IMR-90 (cell line): Measurements from ENCODE around the gene KCNJ6. TPM values are rescaled to one million over a fixed set of nuclear protein-coding genes. Genes with fewer than 3 reads are reported as not detected.
"Not testable (repeated sequence)": the region's sequence is repeated elsewhere in the genome, so short reads cannot be mapped to it uniquely, and the experiment has no call there.

Source experiments
- ATAC-seq: fragments of 200-7000 bp; cut with Tn5 transposase; 2 replicates; pipeline ENCODE4 v1.9.1; 2020; ENCODE audit warnings: low read depth, mild to moderate bottlenecking, moderate library complexity
- BruUV-seq: library from RNA; stranded (reverse); fragments of 400-500 nt; replicated peaks from 2 replicates; lab custom pipeline; 2021; lab: Mats Ljungman, UMichigan
- CTCF ChIA-PET: fragments of 300-600 bp; formaldehyde crosslinking; extraction: SDS; loops from one replicate; lab custom pipeline; 2021; ENCODE audit warnings: antibody characterized with exemption; lab: Yijun Ruan, JAX
- POLR2A ChIA-PET: fragments of 300-600 bp; sonication (Branson Sonifier 250); formaldehyde crosslinking; loops from one replicate; lab custom pipeline; 2022; ENCODE audit warnings: antibody characterized with exemption; ENCODE audit not compliant: unreplicated experiment; lab: Charles Lee
- DNase-seq: peaks from one replicate; pipeline ENCODE4 v3.0.0; 2013
- H2AFZ ChIP-seq: replicated peaks from 2 replicates; pipeline ENCODE3; 2013; ENCODE audit warnings: low read length, mild to moderate bottlenecking; ENCODE audit not compliant: poor library complexity
- H2AK5ac ChIP-seq: 2 replicates; pipeline ENCODE4 v1.6.1; 2013; ENCODE audit warnings: low read depth, low read length, inconsistent platforms
- H2AK9ac ChIP-seq: replicated peaks from 2 replicates; pipeline ENCODE3; 2013; ENCODE audit warnings: mild to moderate bottlenecking, low read depth, low read length, moderate library complexity; ENCODE audit not compliant: poor library complexity
- H2BK120ac ChIP-seq: 2 replicates; pipeline ENCODE4 v1.6.1; 2013; ENCODE audit warnings: low read depth, low read length, inconsistent platforms
- H2BK15ac ChIP-seq: 3 replicates; pipeline ENCODE4 v1.6.1; 2013; ENCODE audit warnings: low read depth, low read length, inconsistent platforms
- H2BK20ac ChIP-seq: 2 replicates; pipeline ENCODE4 v1.6.1; 2013; ENCODE audit warnings: low read depth, mild to moderate bottlenecking, inconsistent platforms, low read length, moderate library complexity
- H2BK5ac ChIP-seq: 2 replicates; pipeline ENCODE4 v1.6.1; 2013; ENCODE audit warnings: mild to moderate bottlenecking, low read depth, low read length, inconsistent platforms; ENCODE audit not compliant: poor library complexity, severe bottlenecking
- H3K14ac ChIP-seq: replicated peaks from 2 replicates; pipeline ENCODE4 v1.6.1; 2013; ENCODE audit warnings: low read depth, low read length, inconsistent platforms
- H3K18ac ChIP-seq: 2 replicates; pipeline ENCODE4 v1.6.1; 2013; ENCODE audit warnings: low read depth, low read length, control low read depth
- H3K23ac ChIP-seq: 2 replicates; pipeline ENCODE4 v1.6.1; 2013; ENCODE audit warnings: low read depth, low read length, inconsistent platforms
- H3K27ac ChIP-seq: 2 replicates; pipeline ENCODE4 v1.5.1; 2013; ENCODE audit warnings: mild to moderate bottlenecking, control low read depth, low read length; ENCODE audit not compliant: insufficient read depth
- H3K27me3 ChIP-seq: 2 replicates; pipeline ENCODE4 v1.6.1; 2013; ENCODE audit warnings: low read length; ENCODE audit not compliant: control insufficient read depth, insufficient read depth
- H3K36me3 ChIP-seq: 2 replicates; pipeline ENCODE4 v1.6.1; 2013; ENCODE audit warnings: low read length, mixed read lengths; ENCODE audit not compliant: control insufficient read depth, insufficient read depth
- H3K4ac ChIP-seq: 2 replicates; pipeline ENCODE4 v1.6.1; 2013; ENCODE audit warnings: low read depth, low read length, inconsistent platforms
- H3K4me1 ChIP-seq: 2 replicates; pipeline ENCODE4 v1.6.1; 2013; ENCODE audit warnings: low read length, mixed read lengths; ENCODE audit not compliant: control insufficient read depth, insufficient read depth
- H3K4me2 ChIP-seq: 2 replicates; pipeline ENCODE4 v1.6.1; 2013; ENCODE audit warnings: low read depth, mild to moderate bottlenecking, control low read depth, low read length, moderate library complexity
- H3K4me3 ChIP-seq: 2 replicates; pipeline ENCODE4 v1.5.1; 2013; ENCODE audit warnings: low read depth, mild to moderate bottlenecking, control low read depth, low read length, moderate library complexity; ENCODE audit not compliant: insufficient read depth
- H3K56ac ChIP-seq: 2 replicates; pipeline ENCODE4 v1.6.1; 2013; ENCODE audit warnings: low read length, inconsistent platforms; ENCODE audit not compliant: insufficient read depth; ENCODE audit errors: extremely low read depth
- H3K79me1 ChIP-seq, 2 experiments: 2 replicates each; pipeline ENCODE4 v1.6.1; 2013; ENCODE audit warnings: low read length in 2 of 2, inconsistent platforms in 1 of 2, low read depth in 1 of 2
- H3K9ac ChIP-seq: 2 replicates; pipeline ENCODE4 v1.6.1; 2013; ENCODE audit warnings: low read depth, low read length, control low read depth
- H3K9me1 ChIP-seq: 2 replicates; pipeline ENCODE4 v1.6.1; 2013; ENCODE audit warnings: low read length, inconsistent platforms; ENCODE audit not compliant: insufficient read depth
- H3K9me3 ChIP-seq: 2 replicates; pipeline ENCODE4 v1.6.1; 2013; ENCODE audit warnings: low read length; ENCODE audit not compliant: control insufficient read depth, insufficient read depth
- H4K20me1 ChIP-seq: 2 replicates; pipeline ENCODE4 v1.6.1; 2013; ENCODE audit warnings: low read length, inconsistent platforms; ENCODE audit not compliant: insufficient read depth
- H4K5ac ChIP-seq: 2 replicates; pipeline ENCODE4 v1.6.1; 2013; ENCODE audit warnings: mild to moderate bottlenecking, low read depth, low read length, control low read depth
- H4K8ac ChIP-seq, 2 experiments: 2 replicates each; pipeline ENCODE4 v1.6.1; 2013; ENCODE audit warnings: low read depth in 2 of 2, low read length in 2 of 2, control low read depth in 1 of 2, inconsistent platforms in 1 of 2
- H4K91ac ChIP-seq: 2 replicates; pipeline ENCODE4 v1.6.1; 2013; ENCODE audit warnings: low read depth, low read length, inconsistent platforms; ENCODE audit not compliant: insufficient read depth
- WGBS, 2 experiments: methylation state at CpG; one replicate each; pipeline versions ENCODE4 v1.1.5 to v1.1.7; 2013; ENCODE audit warnings: missing lambda C conversion rate in 2 of 2; ENCODE audit not compliant: insufficient read length in 1 of 2; ENCODE audit errors: extremely low coverage in 2 of 2; 5-methylcytosine and 5-hydroxymethylcytosine counted together
- dilution Hi-C: fragments of 300-500 bp; cut with HindIII; formaldehyde crosslinking; loops from one replicate; pipeline ENCODE4 v1.14.3; 2018; ENCODE audit warnings: low sequenced_read_pairs; ENCODE audit not compliant: unreplicated experiment
- in situ Hi-C: fragments of 300-500 bp; cut with MboI; formaldehyde crosslinking; loops from 3 replicates; pipeline ENCODE4 v1.14.3; 2019; ENCODE audit warnings: low sequenced_read_pairs, inconsistent platforms, mixed read lengths
- intact Hi-C: fragments of 100-400 bp; cut with micrococcal nuclease; formaldehyde crosslinking; loops from 2 replicates; pipeline ENCODE4 v1.10.0; 2022
- polyA plus RNA-seq, 3 experiments: library from polyadenylated mRNA; depleted of rRNA; stranded (reverse); fragments of >200 nt; gene quantifications; 2 replicates each; pipeline ENCODE4 v1.2.3, GENCODE V29; 2012; ENCODE audit warnings: low replicate concordance in 1 of 3
- total RNA-seq: library from RNA; depleted of rRNA; stranded (reverse); fragments of >200 nt; gene quantifications from 2 replicates; pipeline ENCODE4 v1.2.3, GENCODE V29; 2012

The KCNJ6 gene
- total and polyA plus RNA-seq, 2 of the 4 experiments (the other 2 are of a cell fraction): under 0.01 to 0.02 TPM

DNA sequence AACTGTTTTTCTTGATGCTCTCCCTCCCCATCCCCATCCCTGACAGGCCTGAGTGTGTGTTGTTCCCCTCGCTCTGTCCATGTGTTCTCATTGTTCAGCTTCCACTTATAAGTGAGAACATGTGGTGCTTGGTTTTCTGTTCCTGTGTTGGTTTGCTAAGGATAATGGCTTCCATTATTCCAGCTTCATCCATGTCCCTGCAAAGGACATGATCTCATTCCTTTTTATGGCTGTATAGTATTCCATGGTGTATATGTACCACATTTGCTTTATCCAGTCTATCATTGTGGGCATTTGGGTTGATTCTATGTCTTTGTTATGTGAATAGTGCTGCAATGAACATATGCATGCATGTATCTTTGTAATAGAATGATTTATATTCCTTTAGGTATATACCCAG, 254.0 kb downstream of the KCNJ6 start:
- H3K18ac ChIP-seq, in situ Hi-C loops, H3K14ac ChIP-seq, H2AK9ac ChIP-seq, H3K4ac ChIP-seq, H2BK5ac ChIP-seq, POLR2A ChIA-PET, H4K91ac ChIP-seq, intact Hi-C loops, H4K8ac ChIP-seq, CTCF ChIA-PET, H3K9me1 ChIP-seq, H3K9me3 ChIP-seq, H4K5ac ChIP-seq, dilution Hi-C loops, H2BK120ac ChIP-seq, H3K27me3 ChIP-seq, H3K36me3 ChIP-seq, H2BK15ac ChIP-seq, H3K4me1 ChIP-seq, H3K56ac ChIP-seq, ATAC-seq, H3K9ac ChIP-seq, H3K4me3 ChIP-seq, BruUV-seq, H4K20me1 ChIP-seq, H3K27ac ChIP-seq, H3K79me1 ChIP-seq, H2BK20ac ChIP-seq, H3K4me2 ChIP-seq, H3K23ac ChIP-seq, H2AK5ac ChIP-seq, DNase-seq, H2AFZ ChIP-seq: not testable (repeated sequence)
- whole genome bisulfite sequencing, 2 experiments: no CpG with 5 or more reads among the region's 1 CpG
